ENCODE results near the gene HDAC10. TPM values are rescaled to one million over a fixed set of nuclear protein-coding genes. Genes with fewer than 3 reads are reported as not detected.

HDAC10 gene
- total RNA-seq, 1 donor from 2014 or later, result 24.4 TPM

DNA sequence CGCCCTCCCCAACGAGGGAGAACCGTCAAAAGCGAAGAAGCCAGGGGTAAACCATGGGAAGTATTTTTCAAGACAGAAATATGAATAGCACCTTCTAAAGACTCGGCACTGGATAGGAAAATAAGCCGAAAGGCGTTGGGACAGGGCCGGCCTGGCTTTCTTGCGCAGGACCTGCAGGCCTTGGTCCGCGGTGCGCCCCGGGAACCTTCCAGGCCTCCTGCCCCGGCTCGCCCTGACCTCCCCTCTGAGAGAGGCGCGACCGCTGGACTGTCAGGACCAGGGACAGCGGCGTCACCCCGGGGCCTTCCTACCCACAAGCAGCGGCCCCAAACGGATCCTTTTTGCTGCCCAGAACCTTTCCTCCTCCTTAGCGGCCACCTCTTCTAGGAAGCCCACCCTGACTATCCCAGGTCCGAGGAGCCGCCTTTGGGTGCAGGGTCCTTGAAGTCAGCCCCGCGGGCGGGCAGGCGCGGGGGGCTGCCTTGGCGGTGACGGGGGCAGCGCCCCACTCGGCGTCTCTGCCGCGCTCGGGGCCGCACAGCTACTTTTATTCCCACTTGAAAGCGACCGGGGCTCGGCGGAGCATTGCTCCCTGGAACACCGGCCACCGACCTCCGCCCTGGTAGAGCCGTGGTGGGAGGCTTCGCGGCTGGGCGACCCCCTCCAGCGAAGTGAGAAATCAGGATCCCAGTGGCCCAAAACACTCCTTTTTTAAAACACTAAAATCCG, 19.8 kb upstream of the HDAC10 start:
- no peak for DNase-seq (ENCODE audit: low spot score)

- no peak for DNase-seq (ENCODE audit: low spot score)
Measured at GRCh38 chr22:50269970-50270665, 19.1 kb upstream of the HDAC10 start, which contains the start of gene MAPK11. Gene MAPK11 (minus strand): TSS chr22:50270380. CDS start chr22:50270292, 88 bp downstream.

- no peak for DNase-seq (ENCODE audit: low spot score)
Measured at GRCh38 chr22:50269573-50269969, 18.5 kb upstream of the HDAC10 start.

DNA sequence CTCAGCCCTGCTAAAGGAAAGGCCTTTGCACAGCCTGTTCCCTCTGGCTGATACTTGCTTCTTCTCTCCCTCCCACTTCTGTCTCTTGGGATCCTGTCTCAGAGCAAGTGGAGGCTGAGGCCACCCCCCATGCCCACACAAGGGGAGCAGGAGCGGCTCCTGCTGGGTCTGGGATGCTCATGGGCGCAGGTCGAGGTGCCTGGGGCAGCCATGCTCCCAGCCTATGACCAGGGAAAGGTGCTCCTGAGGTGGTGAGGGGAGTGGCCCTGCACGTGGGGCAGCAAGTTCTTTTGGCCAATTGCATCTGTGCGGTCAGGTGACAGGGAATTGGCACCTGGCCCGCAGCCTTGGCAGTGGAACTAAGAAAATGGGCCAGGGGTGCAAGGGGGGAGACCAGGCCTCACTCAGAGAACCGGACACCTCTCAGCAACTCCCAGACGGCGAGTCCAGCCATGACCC, 17.6 kb upstream of the HDAC10 start:
- DNase-seq (ENCODE audit: low spot score), result no peak

DNA sequence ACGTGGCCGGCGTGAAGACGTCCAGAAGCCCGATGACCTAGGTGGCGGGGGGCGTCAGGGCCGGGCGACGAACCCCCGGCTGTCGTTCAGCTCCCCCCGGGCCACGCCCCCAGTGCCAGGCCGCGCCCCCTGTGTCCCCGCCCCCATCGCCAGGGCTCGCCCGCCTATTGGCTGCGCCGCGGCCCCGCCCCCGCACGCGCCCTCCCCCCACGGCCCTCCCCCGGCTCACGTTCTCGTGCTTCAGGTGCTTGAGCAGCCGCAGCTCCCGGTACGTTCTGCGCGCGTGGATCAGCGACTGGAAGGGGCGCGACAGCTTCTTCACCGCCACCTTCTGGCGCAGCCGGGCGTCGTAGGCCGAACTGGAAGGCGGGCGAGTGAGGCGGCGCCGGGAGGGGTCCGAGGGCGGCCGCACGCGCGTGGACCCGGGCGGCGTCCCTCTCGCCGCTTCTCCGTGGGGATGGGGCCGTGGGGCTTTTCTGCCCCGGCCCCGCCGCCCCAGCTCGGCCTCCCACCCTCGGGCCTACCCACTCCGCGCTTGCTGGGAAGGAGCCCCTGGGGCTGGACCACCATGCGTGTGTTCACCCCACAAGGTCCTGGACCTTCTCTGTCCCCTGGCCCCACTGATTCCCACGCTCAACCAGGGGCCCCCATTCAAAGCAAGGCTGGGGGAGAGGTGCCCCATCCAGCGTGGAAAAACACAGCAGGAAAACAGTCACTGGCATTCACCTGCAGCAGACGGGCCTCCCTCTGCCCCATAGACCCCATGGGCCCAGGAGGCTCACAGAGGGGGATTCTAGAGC, 16.7 kb upstream of the HDAC10 start:
- DNase-seq (ENCODE audit: low spot score), result no peak

DNA sequence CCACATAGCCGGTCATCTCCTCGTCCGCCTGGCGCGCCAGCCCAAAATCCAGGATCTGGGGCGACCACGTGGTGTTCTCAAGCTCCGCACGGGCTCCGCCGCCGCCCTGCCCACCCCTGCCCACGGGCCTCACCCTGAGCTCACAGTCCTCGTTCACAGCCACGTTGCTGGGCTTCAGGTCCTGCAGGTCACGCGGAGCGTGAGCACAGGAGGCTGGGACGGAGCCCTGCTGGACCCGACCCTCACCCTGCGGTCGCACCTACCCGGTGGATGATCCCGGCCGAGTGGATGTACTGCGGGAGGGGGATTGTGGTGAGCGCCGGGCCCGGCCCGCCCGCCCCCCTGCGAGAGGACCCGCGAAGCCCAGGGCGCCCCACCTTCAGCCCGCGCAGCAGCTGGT, 15.9 kb upstream of the HDAC10 start:
- DNase-seq (ENCODE audit: low spot score), result no peak

- DNase-seq (ENCODE audit: low spot score), result no peak
Measured at GRCh38 chr22:50264946-50265669, 14.0 kb upstream of the HDAC10 start.

DNA sequence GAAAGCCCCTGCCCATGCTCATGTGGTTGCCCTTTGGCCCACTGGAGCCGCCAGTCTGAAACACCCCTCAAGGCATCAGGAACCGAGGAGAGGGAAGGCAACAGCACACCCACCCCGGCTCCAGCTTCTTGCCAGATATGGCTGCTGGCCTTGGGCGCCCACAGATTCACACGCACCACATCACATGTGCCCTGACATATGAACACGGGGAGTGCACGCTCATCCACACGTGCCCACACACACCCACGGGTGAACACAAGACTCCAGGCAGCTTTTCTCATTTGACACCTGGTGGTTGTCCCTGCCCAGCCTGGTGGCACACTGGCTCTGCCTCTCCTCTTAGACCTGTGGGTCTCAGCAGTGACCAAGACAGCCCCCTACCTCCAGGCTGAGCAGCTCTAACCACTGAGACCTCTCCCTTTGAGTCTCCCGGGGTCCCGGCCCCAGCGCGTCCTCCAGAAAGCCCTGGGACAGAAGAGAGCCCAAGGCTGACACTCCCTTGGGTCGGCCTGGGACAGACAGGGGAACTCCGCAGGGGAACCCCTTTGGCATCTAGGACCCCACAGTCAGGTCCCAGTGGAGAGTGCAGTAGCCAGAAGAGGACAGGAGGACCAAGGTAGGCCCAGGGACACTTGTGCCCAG, 13.2 kb upstream of the HDAC10 start:
- no peak for DNase-seq (ENCODE audit: low spot score)

DNA sequence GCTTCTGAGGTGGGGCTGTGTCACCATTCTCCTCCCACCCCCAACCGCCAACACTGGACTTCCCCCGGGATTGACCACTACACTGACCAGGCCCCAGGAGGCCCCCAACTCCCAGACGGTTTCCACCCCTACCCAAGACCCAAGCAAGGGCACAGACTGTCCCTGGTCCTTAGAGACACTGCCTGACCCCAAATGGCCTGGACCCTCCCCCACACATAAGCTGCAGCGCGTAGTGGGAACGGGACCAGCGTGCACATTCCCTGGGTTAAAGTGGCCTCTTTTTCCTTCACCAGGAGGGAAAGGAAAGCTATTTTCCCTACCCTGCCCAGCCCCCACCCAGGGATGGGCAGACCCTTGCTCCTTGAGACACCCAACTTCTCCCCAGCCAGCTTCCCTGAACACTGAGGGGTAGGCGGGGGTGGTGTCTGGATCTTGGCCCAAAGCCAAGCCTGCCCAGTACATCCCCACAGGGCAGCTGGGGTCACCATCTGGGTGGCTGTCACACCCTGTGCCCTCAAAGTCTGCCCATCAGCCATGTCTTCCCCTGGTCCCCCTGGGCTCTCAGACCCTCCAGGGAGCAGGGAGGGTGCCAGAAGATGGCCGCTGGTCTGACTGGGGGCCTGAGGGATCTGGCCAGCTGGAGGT, 12.0 kb upstream of the HDAC10 start:
- DNase-seq (ENCODE audit: low spot score), result no peak

- no peak for DNase-seq (ENCODE audit: low spot score)
Measured at GRCh38 chr22:50262460-50262911, 11.4 kb upstream of the HDAC10 start.

DNA sequence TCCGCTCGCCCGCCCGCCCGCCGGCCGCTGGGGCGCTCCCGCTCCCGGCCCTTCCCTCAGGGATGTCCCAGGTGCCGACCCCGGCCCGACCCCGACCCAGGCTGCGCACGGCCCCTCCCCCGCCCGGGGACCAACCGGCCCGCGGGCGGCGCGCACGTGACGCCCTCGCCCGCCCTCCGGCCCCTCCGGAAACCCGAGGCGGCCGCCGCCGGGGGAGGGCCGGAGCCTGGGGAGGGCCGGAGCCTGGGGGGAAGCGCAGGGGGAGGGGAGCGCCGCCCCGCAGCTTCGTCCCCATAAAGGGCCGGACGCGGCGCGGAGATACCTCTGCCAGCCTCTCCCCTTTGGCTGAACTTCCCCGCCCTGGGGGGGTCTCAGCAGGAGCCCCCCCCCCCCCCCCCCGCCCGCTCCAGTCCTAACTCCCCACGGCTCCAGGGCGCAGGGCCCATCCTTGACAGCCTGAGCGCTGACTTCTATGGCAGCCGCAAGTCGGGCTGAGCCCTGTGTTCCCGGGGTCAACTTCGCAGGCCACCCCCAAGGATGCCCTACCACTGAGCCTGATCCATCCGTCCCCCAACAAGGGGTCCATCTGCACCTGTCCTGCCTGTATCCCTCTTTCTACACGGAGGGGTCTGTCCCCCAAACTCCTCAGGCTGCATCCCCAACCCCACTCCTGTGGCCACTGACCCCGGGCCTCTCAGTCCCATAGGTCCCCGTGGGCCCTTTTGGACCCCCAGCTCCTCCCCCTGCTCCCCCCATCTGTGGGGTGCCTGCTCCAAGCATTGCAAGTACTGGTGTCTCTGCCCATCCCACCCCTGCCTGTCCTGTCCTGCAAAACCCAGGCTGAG, 10.8 kb upstream of the HDAC10 start, which contains the start of gene MAPK12:
Gene MAPK12, minus strand, starts transcription at position 69 of the 845 bp plus-strand sequence. CDS start 174 bp downstream, outside the sequence.
- DNase-seq (ENCODE audit: low spot score), result no peak

DNA sequence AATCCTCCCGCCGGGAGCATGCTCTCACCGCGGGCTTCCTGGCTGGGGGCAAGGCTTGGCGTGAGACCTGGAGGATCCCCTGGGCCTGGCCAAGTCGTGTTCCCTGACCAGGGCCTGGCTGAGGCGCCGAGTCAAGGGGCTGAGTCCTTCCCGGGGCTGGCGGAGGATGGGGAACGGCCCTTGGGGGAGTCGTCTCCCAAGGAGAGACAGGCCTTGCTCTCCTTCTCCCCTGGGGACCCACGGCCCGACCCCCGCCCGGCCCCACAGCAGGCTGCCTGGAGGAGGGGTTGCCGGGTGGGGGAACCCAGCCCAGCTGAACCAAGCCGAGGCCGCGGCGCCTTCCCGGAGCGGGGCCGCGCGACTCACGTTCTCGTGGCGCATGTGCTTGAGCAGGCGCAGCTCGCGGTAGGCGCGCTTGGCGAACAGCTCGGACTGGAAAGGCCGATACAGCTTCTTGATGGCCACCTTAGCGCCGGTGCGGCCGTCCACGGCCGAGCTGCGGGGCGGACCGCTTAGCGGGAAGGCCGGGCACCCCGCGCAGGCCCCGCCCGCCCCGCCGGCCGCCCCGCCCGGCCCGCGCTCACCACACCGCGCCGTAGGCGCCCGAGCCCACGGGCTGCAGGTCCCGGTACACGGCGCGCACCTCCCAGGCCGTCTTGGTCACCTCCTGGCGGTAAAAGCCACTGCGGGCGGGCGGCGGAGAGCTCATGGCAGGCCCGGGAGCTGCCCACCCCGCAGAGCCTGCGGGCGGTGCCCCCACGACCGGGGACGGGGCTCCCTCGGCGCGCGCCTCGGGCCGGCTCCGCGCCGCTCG, 9.9 kb upstream of the HDAC10 start:
- DNase-seq (ENCODE audit: low spot score), result no peak

DNA sequence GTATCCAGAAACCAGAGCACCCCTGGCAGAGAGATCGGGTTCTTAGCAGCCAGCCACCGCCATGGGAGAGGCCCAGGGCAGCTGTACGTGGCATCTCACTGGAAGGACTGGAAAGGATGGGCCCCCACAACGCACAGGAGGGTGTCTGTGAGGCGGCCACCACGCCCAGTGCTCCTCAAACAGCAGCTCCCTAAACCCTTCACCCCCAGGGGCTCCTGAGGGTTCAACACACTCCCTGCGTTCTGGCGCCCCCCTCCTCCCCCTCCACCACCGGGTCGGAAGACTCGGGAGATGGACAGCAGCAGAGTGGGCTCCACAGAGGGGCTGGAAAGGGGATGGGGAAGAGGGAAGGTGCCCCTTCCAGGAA, 9.4 kb upstream of the HDAC10 start:
- DNase-seq (ENCODE audit: low spot score), result no peak

GRCh38 chr22:50259302-50259701, 8.2 kb upstream of the HDAC10 start:
- DNase-seq (ENCODE audit: low spot score), result no peak

GRCh38 chr22:50258361-50259292, 7.6 kb upstream of the HDAC10 start:
- no peak for DNase-seq (ENCODE audit: low spot score)

GRCh38 chr22:50257451-50258360, 6.6 kb upstream of the HDAC10 start:
- DNase-seq (ENCODE audit: low spot score), result no peak
